Neural crest cell (in vitro differentiated cells): ENCODE data around the gene LSMEM2. TPM values are rescaled to one million over a fixed set of nuclear protein-coding genes. Genes with fewer than 3 reads are reported as not detected.

ENCODE experiments used
- DNase-seq: peaks from one replicate; pipeline ENCODE4 v3.0.0; 2021; ENCODE audit warnings: low read depth, mixed read lengths, low spot score
- H3K27ac Mint-ChIP-seq: one replicate; pipeline ENCODE4 v1.8.0; 2021; ENCODE audit warnings: mild to moderate bottlenecking, mixed read lengths; ENCODE audit not compliant: unreplicated experiment
- H3K27me3 Mint-ChIP-seq: 2 replicates; pipeline ENCODE4 v1.8.0; 2021; ENCODE audit warnings: low read depth, mild to moderate bottlenecking, mixed read lengths
- H3K36me3 Mint-ChIP-seq: 2 replicates; pipeline ENCODE4 v1.8.0; 2021; ENCODE audit warnings: low read depth, mild to moderate bottlenecking, mixed read lengths
- H3K4me1 Mint-ChIP-seq: 2 replicates; pipeline ENCODE4 v1.8.0; 2021; ENCODE audit warnings: mixed read lengths
- H3K4me3 Mint-ChIP-seq: one replicate; pipeline ENCODE4 v1.8.0; 2021; ENCODE audit warnings: mild to moderate bottlenecking, mixed read lengths
- H3K9me3 Mint-ChIP-seq: 2 replicates; pipeline ENCODE4 v1.8.0; 2021; ENCODE audit warnings: mixed read lengths
- total RNA-seq: library from RNA; stranded (reverse); gene quantifications from 2 replicates; pipeline ENCODE4 v1.2.1, GENCODE V29; 2021
- TF ChIP-seq, protein P1 (sequence below): fragments of 200-600 bp; sonication (generic); conservative IDR thresholded peaks from 2 replicates; pipeline ENCODE4 v1.5.0; 2021; ENCODE audit warnings: antibody characterized with exemption, mild to moderate bottlenecking

The LSMEM2 gene
- total RNA-seq, 1 donor from 2014 or later, result not detected

DNA sequence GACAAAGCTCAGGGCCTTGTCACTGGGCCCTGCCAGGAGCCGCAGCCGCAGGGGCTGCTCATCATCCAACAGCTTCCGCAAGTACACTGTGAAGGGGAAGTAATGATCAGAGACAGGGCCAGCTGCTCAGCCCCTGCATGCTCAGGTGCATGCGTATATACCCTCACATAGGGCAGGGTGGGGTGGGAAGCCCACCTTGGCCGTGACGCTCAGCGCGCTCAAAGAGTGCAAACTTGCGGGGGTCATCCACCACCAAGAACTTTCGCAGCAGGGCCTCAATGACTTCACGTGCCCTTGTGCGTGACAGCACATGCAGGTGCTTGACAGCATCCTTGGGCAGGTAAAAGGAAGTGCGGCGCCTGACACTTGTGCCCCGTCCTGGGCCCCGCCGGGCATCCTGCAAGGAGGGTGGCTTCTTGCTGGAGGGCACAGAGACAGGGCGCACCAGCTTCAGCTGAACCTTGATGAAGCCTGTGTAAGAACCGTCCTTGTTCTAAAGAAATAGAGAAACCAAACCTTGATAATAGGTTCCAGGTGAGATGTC, 52.5 kb downstream of the LSMEM2 start:
- no peak for DNase-seq
- Mint-ChIP-seq H3K36me3 (peaks cover 5% of the 10 kb centered on the region), H3K4me1 (peaks cover 30% of the 10 kb centered on the region), H3K27ac (no peak overlapping the region), H3K27me3 (no peaks in the 10 kb centered on the region), H3K9me3 (no peaks in the 10 kb centered on the region), H3K4me3 (peak overlapping the region; percentile 59)
- TF ChIP-seq, protein P1, sequence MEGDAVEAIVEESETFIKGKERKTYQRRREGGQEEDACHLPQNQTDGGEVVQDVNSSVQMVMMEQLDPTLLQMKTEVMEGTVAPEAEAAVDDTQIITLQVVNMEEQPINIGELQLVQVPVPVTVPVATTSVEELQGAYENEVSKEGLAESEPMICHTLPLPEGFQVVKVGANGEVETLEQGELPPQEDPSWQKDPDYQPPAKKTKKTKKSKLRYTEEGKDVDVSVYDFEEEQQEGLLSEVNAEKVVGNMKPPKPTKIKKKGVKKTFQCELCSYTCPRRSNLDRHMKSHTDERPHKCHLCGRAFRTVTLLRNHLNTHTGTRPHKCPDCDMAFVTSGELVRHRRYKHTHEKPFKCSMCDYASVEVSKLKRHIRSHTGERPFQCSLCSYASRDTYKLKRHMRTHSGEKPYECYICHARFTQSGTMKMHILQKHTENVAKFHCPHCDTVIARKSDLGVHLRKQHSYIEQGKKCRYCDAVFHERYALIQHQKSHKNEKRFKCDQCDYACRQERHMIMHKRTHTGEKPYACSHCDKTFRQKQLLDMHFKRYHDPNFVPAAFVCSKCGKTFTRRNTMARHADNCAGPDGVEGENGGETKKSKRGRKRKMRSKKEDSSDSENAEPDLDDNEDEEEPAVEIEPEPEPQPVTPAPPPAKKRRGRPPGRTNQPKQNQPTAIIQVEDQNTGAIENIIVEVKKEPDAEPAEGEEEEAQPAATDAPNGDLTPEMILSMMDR, result no peak

DNA sequence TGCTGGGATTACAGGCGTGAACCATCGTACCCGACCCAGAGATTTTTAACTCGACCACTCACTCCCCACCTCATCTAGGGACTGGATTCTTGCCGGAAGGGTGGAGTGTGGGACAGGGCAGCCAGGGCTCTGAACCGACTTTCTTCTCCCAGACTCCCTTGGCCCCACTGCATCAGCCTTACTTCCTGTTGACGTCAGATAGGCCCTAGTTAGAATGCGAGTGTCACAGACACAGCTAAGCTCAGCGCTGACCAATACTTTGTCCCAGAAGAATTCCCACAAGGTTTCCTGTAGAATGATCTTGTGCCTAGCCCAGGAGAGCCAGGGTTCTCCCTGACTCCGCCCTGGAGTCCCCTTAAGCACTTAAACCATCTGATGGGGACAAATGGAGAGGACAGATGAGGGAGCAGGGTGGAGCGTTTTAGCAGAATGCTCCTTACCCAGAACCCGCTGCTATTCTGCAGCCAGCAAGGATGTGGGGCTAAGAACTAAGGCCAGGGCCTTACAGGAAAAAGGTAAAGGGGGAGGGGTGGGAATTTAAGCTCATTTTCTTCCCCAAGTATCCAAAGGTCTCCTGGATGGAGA, 54.9 kb downstream of the LSMEM2 start:
- Mint-ChIP-seq H3K4me1 (peaks cover 35% of the 10 kb centered on the region), H3K36me3 (no peaks in the 10 kb centered on the region), H3K4me3 (peak overlapping the region; percentile 70), H3K27ac (no peak overlapping the region), H3K27me3 (peaks cover 8% of the 10 kb centered on the region), H3K9me3 (no peaks in the 10 kb centered on the region)
- TF ChIP-seq, protein P1, result no peak
- no peak for DNase-seq

DNA sequence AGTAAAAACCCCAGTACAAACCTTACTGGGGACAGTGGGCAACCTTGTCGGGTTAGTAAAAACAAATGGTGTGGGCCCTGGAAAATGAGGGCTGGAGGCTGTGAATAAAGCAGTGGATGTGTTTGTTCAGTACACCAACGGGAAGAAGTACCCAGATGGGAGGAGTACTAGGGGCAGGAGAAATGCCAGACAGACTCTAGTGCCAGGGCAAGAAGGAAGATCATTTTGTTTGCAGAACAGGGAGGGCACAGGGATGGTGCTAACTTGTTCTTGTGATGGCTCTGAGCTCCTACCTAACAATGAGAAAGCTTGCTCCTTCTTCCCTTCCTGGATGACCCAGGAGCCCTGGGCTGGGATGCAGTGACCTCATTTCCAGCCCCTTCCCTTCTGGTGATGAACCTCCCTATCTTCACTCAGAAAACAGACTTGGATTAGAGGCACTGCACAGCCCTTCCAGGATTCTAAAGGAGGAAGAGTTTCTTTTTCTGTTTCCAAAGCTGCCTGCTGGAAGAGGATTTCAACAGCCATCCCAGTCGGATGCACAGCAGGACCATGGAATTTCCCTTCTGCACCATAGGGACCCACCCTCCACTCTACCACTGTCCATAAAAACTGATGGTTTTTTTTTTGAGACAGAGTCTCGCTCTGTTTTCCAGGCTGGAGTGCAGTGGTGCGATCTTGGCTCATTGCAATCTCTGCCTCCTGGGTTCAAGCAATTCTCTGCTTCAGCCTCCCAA, 55.6 kb downstream of the LSMEM2 start:
- Mint-ChIP-seq H3K27me3 (peaks cover 13% of the 10 kb centered on the region), H3K36me3 (no peaks in the 10 kb centered on the region), H3K4me3 (peak overlapping the region; percentile 70), H3K27ac (peak overlapping the region; percentile 57), H3K9me3 (no peaks in the 10 kb centered on the region), H3K4me1 (peaks cover 38% of the 10 kb centered on the region)
- DNase-seq, result no peak
- TF ChIP-seq, protein P1, result no peak

DNA sequence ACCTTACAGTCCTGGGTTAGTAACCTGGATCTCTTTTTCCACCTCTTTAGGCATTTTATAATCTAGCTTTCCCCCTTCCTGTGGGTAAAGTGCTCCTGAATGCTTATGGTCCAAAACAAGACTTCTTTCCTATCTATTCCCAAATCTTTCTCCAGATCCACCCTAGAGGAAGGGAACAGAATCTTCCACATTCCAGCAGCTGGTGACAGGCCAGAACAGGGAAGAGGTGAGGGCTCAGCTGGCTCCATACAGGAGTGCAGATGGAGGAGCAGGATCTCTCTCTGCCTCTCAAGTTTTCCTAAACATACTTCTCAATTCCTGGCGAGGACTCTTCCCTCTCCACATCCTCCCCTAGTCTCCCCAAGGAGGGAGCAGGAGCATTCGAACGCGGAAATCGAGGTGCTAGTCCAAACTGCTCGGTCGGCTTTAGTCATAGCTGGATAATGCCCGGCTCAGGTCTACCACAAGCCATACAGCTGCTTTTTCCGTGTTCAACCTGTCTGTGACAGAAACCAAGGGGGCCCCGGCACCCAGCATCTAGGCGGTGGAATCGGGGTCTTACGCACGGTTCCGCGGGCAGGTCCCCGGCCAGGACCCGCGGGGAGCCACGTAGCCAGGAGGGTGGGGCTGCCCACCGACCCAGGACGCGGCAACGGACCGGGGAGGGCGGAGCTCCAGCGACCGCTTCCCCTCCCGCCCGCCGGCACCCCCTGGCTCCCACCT, 57.7 kb downstream of the LSMEM2 start:
- no peaks in the 10 kb centered on the region for H3K36me3 Mint-ChIP-seq
- peak overlapping the region; percentile 96 for H3K4me3 Mint-ChIP-seq
- peak overlapping the region; percentile 99 for H3K27ac Mint-ChIP-seq
- peaks cover 40% of the 10 kb centered on the region for H3K4me1 Mint-ChIP-seq
- no peaks in the 10 kb centered on the region for H3K9me3 Mint-ChIP-seq
- TF ChIP-seq, protein P1, result no peak
- peaks cover 31% of the 10 kb centered on the region for H3K27me3 Mint-ChIP-seq
- DNase-seq, result no peak

DNA sequence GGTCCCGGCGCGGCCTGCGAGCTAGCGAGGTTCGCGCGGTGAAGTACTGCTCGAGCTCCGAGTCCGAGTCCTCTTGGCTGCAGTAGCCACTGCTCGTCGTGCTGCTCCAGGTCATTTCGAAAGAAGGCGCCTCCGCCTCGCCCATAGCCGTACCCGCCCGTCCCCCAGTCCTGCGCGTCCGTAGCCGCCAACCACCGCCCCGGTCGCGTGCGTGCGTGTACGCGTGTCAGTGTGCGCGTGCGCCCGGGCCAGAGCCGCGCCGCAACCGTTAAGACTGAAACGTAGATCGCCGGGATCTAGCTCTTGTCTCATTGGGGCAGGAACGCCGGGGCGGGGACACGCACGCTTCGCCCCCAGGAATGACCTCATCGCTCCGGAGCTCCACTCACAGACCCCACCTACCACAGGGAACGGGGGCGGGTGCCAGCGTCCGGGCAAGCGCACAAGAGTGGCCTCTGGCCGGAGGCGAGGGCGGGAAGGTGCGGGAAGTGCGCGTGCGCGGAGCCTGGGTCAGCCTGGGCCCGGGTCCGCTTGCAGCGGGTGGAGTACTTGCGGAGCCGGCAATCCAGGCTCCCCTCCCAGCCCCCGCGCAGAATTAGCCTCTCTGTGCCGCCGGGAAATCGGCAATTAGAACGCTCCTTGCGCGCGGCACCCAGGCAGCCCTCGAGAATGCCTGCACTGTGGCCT, 58.4 kb downstream of the LSMEM2 start:
- H3K36me3 Mint-ChIP-seq, result no peaks in the 10 kb centered on the region
- TF ChIP-seq, protein P1, result no peak
- H3K4me1 Mint-ChIP-seq, result peaks cover 40% of the 10 kb centered on the region
- H3K27me3 Mint-ChIP-seq, result peaks cover 38% of the 10 kb centered on the region
- H3K4me3 Mint-ChIP-seq, result peak overlapping the region; percentile 96
- H3K27ac Mint-ChIP-seq, result peak overlapping the region; percentile 99
- peak; percentile 97 for DNase-seq
- no peaks in the 10 kb centered on the region for H3K9me3 Mint-ChIP-seq
